HG02852 (cell line): ENCODE data around the gene VSIG10L.

ENCODE experiments used
- ATAC-seq: cut with Tn5 transposase; IDR thresholded peaks from one replicate; pipeline ENCODE4 v1.9.1; 2021; ENCODE audit warnings: mild to moderate bottlenecking, moderate library complexity; ENCODE audit not compliant: unreplicated experiment

The VSIG10L gene

DNA sequence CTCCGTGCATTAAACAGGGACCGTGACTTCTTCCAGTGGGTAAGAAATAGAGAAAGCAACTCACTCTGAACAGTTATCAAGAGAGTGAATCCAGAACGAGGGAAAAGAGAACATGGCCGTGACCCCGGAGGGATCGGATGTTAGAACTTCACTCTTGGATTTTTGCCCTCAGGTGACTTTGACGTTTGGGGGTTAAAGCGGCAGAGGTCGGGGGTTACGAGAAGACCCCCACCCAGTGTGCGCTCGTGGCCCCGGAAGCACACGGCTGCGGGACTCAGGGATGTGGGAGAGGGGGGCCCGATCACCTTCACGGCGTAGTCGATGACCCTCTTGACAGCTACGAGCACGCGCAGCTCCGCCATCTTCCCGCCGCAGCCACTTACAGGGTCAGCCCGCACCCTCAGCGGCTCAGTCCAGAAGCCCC, 24.0 kb upstream of the VSIG10L start, which contains the start of gene ETFB:
Gene ETFB (minus strand): TSS at position 424 of the 424 bp plus-strand sequence. CDS start 62 bp downstream, at position 362.
- ATAC-seq, result no peak

DNA sequence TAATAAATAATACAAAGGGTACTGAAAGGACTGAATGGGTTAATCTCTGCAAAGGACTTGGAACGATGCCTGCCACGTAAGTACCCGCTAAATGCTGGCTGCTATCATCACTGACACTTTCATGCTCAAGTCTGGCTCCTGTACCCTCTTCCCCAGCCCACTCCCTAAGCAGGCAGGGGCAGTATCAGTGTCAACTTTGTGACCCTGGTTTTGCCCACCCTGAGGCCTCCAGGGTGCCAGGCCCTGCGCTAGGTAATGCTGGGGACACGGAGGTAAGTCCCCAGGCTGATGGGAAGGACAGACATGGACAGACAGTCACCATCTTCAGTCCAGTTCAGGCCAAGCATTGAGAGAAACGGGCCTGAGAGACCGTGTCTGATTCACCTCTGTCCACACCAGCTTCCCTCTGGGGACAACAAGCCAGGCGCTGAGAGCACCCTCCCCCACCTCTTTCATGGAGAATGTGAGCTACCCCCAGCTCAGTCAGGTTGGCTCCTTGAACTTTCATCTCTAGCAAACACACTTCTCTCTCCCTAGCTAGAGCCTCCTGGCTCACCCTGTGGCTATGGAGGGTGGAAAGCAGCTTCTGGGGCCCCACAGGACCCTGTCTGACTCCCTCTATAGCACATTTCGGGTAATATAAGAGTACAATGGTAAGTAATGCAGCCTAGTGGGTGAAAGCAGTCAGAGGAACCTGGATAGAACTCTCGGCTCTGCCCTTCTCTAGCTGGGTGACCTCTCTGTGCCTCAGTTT, 23.4 kb upstream of the VSIG10L start:
- no peak for ATAC-seq

DNA sequence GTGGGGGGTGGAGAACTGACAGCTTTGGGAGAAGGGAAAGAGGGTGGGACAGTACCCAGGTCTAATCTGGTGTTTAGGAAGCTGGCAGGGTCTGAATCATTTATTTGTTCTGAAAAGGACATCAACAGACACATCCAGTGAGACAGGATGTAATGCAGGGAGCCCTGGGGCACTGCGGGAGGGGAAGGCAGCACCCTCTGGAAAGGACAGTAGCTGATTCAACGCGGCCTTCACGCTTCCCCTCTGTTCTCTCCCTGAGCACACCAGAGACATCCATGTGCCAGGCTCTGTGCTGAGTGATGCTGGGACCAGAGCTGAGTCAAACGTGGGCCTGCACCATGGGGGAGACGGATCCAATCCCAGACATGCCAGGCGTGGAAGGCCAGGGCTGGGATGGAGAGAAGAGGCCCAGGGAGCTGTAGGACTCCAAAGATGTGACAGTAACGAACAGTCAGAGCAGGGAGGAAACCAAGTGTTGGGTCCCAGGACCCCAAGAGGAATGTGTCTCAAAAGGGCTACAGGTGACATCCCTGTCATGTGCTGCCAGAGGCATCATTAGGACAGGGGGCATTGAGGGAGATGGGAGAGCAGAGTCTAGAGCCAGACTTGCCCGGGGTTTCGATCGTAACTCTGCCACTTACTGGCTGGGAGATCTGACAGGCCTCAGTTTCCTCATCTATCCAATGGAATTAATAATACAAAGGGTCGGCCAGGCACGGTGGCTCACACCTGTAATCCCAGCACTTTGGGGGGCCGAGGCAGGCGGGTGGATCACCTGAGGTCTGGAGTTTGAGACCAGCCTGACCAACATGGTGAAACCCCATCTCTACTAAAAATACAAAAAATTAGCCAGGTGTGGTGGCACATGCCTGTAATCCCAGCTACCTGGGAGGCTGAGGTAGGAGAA, 22.5 kb upstream of the VSIG10L start:
- ATAC-seq, result no peak

DNA sequence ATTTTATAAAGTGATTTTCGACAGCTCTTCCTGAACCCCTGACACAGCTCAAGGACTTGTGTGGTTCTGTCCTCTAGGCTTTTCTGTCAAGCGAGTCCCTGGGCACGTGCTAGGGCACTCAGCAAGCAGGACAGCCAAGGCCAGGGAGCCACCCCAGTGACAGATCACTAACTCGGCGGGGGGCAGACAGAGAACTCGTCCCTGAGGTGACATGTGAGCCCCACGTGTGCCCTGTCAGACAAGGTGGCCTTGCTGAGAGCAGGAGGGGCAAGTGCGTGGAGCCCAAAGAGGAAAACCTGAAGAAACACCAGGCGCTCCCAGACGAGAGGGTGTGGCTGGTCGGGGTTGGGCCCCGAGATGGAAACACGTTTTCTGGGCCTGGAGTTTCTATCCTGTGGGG, 19.3 kb upstream of the VSIG10L start:
- ATAC-seq, result no peak

DNA sequence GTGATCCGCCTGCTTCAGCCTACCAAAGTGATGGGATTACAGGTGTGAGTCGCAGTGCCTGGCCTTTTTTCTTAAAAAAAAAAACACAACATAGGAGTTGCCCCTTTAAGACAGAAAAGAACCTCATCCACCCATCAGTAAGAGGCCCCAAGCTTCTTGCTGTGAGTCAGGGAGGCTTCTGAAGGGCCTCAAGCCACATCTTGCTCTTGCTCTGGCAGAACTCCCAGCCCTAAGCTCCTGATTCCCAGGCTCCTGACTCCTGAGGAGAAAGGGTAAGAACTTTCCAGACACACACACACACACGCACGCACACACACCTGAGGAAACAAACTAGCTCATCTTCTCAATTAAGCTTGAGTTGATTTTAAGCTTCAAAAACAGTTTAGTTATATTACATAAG, 17.4 kb upstream of the VSIG10L start:
- no peak for ATAC-seq

DNA sequence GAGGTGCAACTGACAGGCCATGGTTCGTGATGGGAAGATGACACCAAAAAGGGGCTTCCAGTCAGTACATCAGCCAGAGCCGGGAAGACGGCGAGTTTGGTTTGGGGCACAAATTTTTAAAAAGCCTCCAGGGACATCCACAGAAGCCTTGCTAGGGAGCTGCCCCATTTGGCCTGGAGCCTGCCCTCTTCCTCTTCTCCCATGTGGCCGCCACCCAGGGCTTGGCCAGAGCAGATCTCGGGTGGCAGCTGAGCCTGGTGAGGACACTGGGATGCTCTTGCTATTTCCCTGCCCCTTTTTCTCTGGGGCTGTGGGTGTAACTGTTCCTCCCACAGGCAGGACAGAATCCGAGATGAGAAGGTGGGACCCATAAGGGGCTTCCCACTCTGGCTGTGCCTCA, 16.0 kb upstream of the VSIG10L start:
- no peak for ATAC-seq

DNA sequence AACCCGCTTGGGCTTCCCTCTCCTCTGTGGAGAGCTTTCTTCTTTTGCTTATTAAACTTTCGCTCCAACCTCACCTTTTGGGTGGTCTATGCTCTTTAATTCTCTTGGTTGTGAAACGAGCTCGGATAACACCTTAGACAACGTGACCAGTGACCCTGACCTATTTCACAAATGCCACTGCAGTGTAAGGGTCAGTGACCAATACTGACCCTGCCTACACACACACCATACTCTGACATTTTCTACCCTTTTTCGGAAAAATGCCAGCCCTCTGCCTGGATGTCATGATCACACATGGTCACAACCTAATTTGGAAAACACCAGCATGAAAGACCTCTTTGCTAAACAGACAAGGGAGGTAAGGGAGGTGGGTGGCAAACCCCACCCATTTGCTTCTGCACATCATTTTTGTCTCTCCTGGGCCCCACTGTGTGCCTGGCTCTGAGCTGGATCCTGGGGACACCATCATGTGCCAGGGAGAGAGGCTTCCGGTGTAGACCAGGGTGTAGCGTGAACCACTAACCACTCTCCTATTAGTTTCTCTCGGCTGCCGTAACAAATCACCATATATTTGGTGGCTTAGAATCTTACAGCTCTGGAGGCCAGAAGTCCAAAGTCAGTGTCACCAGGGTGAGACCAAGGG, 14.3 kb upstream of the VSIG10L start:
- no peak for ATAC-seq

DNA sequence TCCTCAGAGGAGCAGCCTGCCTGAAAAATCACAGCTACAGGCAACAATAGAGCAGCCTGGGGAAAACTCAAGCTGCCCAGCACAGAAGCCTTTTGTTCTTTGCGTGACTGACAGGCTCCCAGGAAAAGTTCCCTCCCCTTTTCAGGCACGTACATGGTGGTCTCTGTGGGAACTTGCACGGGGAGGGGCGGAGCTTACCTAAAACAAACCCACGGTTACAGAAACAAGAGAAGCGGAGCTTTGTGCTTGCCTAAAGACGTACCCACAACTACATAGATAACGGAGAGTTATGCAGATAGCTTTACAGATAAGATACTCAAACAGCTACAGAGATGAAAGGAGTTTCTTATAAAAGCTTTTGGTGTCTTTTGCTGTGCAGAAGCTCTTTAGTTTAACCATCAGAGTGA, 12.8 kb upstream of the VSIG10L start:
- no peak for ATAC-seq

DNA sequence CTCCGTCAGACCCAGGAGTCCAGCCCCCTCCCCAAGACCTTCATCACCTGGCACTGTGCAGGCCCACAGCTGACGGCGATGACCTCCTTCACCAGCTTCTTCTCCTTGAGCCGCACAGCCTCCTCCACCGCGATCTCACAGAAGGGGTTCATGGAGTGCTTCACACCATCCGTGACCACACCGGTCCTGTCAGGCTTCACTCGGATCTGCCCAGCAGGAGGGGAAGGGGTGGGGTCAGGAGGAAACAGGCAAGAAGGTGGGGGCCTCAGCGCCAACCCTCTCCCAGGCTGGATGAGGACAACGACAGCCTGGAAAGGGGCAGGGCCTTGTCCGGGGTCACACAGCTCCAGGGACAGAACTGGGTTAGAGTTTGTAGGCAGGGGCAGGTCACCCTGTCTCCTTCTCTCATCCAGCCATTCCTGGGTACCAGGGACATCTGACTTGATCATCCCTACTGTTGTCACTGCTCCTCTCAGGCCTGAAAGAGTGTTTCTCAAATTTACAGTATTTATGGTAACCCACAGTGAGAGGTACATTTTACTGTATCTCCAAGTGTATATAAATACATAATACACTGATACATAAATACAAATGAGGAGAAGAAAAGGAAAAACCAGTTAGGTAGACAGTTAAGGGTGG, 12.3 kb upstream of the VSIG10L start:
- ATAC-seq, result no peak

DNA sequence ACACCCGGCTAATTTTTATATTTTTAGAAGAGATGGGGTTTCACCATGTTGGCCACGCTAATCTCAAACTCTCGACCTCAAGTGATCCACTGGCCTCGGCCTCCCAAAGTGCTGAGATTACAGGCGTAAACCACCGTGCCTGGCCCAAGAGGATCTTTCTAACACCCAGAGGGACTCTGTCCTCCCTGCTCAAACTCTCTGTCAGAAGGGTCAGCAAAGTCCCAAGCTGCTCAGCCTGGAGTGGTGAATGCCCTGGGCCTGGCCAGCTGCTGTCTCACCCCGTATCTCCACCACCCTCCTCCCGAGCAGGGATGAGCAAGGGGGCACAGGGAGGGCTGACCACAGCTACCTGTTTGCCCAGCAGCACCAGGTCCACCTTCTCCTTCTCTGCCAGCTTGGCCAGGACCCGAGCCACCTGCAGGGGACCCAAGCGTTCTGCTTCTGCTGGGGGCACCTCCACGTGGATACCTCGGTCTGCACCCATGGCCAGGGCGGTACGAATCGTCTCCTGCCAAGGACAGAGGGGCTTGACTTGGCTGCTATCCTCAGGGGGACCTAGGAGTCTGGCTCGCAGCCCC, 10.9 kb upstream of the VSIG10L start:
- no peak for ATAC-seq

DNA sequence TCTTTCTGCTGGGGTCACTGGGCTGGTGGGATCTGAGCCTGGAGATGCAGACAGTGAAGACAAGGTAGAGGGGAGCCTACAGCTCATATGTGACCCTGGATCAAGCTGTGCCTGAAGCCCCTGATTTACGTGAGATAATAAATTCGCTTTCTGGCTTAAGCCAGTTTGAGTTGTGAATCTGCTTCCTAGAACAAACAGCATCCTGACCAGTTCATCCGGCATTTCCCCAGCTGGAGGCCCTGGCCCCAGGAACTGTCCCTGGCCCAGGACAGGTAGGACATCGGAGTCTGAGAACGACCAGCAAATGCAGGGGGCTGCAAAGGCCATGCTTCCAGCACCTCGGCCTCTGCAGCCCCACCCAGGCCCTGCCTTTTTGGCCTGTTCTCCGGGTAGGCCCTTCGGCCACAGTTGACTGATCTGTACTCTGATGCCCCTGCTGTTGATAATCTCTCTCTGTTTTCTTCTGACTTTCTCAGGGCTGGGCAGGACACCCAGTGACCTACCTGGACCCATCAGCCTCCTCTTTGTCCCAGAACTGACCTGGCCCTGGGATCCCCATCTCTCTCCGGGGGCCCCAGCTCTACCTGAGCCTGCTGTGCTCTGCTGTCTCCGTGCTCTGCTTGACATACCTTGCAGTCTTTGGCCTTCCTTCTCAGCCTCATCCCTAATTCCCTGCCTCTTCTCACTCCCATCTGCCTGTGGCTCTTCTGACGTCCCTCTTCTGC, 9.5 kb upstream of the VSIG10L start:
- ATAC-seq, result no peak

DNA sequence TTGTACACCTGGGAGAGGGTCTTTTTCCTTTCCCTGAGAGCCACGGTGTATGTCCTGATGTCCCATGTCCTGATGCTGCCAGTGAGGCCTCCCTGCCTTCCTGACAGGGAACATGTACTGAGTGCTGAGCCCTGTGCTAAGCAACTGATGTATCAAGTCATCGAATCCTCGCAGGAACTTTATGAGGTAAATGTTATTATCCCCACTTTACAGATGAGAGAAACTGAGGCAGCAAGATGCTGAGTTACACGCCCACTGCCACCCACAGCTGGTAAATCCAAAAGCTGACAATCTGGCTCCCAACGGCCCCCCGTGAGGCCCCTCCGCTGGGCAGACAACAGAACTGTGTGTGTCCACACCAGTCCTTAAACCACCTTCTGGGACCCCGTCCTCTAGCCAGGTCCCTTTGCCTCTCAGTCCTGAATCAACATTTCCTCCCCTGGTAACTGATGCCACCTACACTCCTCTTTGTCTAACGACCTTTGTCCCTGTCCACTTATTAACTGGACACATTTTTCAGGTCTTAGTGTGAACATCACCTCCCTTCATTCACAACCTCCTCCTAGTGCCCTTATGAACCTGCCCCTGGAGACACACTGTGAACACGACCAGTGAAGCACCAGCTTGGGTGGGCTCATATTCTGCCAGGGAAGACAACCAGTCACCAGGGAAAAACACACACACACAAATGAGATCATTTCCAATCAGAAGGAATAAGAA, 5.4 kb upstream of the VSIG10L start:
- ATAC-seq, result no peak

DNA sequence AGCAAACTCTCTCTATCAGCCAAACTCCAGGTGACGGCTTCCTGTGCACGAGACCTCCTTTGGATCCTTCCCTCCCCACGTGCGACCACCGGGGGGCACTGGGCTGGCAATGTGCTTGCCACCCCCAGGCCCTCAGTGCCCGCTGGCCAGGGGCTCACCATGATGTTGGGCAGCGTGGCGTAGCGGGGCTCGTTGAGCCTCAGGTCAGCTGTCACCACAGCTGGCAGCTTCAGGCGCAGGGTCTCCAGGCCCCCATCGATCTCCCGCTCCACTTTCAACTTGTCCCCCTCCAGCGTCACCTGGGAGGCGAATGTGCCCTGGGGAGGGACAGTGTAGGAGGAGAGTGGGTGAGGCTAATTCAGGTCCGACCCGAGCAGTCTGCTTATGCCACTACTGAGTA, 4.8 kb upstream of the VSIG10L start:
- ATAC-seq, result no peak

DNA sequence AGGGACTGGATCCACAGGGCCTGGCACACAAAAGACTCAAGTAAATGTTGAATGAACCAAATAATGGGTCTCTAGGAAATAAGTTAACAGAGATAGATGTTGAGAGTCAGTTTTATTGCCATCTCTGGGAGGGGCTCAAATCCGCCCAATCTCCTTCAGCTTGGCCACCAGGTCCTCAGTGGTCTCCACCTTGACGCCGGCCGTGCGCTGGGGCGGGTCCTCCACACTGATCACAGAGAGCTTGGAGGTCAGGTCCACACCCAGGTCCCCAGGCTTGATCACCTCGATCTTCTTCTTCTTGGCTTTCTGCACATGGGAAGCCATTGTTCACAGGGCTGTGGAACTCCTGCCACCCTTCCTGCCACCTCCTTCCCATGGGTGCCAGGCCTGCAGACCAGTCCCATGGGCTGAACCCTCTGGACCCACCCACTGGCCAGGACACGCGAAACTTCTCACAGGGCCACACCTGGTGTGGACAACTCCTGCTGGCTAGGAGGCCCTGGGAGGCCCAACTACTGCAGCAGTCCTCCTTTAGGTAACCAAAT, 3.2 kb upstream of the VSIG10L start:
- no peak for ATAC-seq

DNA sequence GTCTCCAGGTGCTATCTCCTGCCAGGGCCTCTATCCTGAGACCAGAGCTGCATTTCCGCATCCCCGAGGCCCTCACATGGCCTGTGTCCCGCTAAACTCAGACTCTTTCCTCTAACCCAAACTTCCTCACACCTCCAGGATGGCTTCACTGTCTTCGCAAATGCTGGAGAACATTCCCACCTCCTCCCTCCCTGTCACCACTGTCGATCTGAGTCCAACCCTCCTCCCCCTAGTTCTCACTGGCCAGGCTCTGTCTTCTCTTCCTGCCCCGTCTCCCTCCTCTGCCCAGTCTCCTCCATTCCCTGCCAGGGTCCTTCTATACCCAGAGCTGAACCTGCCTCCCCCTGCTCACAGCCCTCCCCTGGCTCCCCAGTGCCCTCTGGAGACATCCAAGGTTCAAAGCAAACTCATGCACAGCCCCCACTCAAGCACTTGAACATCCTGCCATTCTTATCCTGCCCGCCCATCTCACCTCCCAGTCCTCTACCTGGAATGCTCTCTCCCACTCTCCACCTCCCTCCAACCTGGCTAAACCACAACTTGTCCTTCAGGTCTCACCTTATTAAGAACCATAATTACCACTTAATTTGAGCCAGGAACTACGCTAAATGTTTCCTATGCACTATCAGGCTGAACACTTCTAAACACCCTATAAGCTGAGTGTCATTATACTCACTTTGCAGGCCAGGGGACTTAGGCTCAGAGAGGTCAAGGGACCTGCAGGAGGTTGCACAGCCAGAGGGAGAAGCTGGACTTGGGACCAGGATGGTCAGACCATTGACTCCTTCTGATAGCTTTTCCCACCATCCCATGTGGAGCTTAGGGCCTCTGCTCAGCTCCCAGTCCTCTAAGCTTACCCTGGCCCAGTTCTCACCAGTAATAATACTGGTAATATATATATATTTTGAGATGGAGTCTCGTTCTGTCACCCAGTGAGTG, 961 bp upstream of the VSIG10L start:
- ATAC-seq, result no peak

DNA sequence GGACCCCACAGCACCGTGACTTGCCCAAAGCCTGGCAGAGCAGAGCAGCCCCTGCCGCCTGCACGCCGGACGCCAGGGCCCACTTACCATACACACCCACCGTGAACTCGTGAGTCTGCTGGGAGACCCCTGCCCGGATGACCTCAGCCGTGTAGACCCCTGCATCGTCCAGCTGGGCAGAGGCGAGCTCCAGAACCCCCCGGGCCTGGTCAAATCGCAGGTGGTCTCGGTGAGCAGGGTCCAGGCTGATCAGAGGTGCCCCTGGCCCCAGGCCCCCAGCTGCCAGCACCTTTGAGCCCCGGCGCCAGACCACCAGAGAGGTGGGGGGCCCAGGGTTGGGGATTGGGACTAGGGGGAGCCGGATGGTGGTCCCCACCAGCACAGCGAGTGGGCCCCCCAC, 873 bp downstream of the VSIG10L start:
- no peak for ATAC-seq

DNA sequence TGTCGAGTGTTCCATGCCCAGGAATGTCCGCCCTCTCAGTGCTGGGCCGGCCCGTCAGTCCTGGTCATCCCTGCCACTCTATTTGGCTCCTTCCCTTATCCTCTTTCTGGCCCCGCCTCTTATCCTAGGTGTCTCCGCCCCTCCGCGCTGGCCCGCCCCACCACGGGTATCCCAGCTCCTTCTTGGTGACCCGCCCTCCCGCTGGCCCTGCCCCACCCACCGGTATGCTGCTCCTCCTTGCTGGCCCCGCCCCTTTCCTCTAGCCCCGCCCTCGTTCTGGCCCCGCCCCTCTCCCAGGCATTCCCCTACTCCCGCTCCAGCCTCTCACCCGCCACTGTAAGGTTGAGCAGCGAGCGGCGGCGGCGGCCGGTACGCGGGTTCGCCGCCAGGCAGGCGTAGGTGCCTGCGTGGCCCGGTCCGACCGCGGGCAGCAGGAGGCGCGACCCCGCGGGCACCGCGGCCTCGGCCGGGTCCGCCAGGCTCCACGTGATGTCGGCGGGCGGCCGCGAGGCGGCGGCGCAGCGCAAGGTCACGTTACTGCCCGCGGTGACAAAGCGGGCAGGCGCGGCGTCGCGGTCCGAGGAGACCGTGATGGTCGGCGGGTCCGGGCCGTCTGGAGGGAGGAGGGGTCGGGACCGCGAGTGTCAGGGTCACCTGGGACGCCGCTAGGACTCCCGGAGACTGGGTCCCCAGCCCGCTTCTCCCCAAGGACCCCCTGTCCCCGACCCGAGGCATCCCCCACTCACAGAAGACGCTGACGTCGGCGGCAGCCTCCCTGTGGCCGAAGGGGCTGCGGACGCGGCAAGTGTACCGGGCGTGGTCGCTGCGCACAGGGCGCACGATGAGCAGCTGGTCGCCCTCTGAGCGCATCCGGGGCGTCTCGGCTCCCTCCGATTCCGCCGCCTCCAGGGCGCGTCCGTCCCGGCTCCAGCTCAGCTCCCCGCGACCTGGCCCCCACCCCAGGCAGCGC, 2.0 kb downstream of the VSIG10L start:
- ATAC-seq, result peak; percentile 46
